Neutrophil (primary cell): ENCODE measurements around the gene GNL1.

Source experiments
- H3K27ac ChIP-seq: fragments of 200-600 bp; sonication (generic); 2 replicates; pipeline ENCODE4 v1.5.1; 2016; ENCODE audit warnings: mild to moderate bottlenecking, moderate library complexity
- H3K27me3 ChIP-seq: fragments of 200-600 bp; sonication (generic); 2 replicates; pipeline ENCODE4 v1.6.0; 2016; ENCODE audit warnings: mild to moderate bottlenecking
- H3K36me3 ChIP-seq: fragments of 200-600 bp; sonication (generic); 2 replicates; pipeline ENCODE4 v1.5.1; 2017
- H3K4me1 ChIP-seq, 2 experiments: fragments of 200-600 bp in 1 of 2; sonication (generic) in 1 of 2; 1 replicate in 1 of 2; 2 replicates in 1 of 2; pipeline versions ENCODE4 v1.5.1 to v1.6.1; 2013 to 2016; ENCODE audit warnings: low read depth in 1 of 2, low read length in 1 of 2, mild to moderate bottlenecking in 1 of 2, moderate library complexity in 1 of 2; ENCODE audit not compliant: control insufficient read depth in 1 of 2, insufficient read depth in 1 of 2
- H3K4me3 ChIP-seq, 2 experiments: fragments of 200-600 bp in 1 of 2; sonication (generic) in 1 of 2; 1 replicate in 1 of 2; 2 replicates in 1 of 2; pipeline ENCODE4 v1.5.1; 2013 to 2016; ENCODE audit warnings: low read depth in 1 of 2, low read length in 1 of 2, mild to moderate bottlenecking in 1 of 2, moderate library complexity in 1 of 2
- H3K9me3 ChIP-seq: fragments of 200-600 bp; sonication (generic); 2 replicates; pipeline ENCODE4 v1.5.1; 2016
- CTCF ChIP-seq: fragments of 200-600 bp; sonication (generic); IDR thresholded peaks from 2 replicates; pipeline ENCODE4 v1.5.1; 2016; ENCODE audit warnings: antibody characterized with exemption

GNL1 gene

GRCh38 chr6:30556066-30556905, at the start of gene GNL1:
GNL1 (minus strand) TSS chr6:30556489; CDS start chr6:30556203, 286 bp downstream.
- Histone ChIP-seq H3K4me3 (peak within 1 kb of the TSS; percentile 95 to 100), H3K4me1 (peaks cover 23% of the 10 kb centered on the region in 2 experiments), H3K9me3 (no peaks in the 10 kb centered on the region), H3K27ac (peak within 1 kb of the TSS; percentile 99), H3K36me3 (peaks cover 11% of the 10 kb centered on the region), H3K27me3 (peaks cover 6% of the 10 kb centered on the region)
- TF ChIP-seq CTCF: peak; percentile 54

DNA sequence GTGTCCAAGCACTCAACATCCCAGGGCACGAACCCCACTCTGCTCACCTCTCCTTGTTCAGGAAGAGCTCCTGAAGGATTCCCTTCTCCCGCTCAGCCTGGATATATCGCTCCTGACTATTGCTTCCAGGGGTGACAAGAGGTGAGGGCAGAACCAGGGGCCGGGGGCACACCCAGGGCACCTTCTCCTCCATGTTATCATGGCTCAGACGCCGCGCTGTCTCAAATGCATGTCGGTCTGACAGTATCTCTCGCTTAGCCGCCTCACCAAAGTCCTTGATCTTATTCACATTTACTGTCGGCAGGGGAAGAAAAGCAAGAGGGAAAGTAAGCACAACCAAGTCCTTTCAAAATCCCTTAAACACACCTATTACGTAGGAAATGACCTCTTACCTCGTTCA, 47.7 kb upstream of the GNL1 start:
- Histone ChIP-seq H3K4me3 (no peak overlapping the region), H3K4me1 (peaks cover 8 to 17% of the 10 kb centered on the region in 2 experiments), H3K9me3 (no peaks in the 10 kb centered on the region), H3K27ac (no peak overlapping the region), H3K36me3 (peaks cover 97% of the 10 kb centered on the region), H3K27me3 (no peaks in the 10 kb centered on the region)
- no peak for TF ChIP-seq CTCF

DNA sequence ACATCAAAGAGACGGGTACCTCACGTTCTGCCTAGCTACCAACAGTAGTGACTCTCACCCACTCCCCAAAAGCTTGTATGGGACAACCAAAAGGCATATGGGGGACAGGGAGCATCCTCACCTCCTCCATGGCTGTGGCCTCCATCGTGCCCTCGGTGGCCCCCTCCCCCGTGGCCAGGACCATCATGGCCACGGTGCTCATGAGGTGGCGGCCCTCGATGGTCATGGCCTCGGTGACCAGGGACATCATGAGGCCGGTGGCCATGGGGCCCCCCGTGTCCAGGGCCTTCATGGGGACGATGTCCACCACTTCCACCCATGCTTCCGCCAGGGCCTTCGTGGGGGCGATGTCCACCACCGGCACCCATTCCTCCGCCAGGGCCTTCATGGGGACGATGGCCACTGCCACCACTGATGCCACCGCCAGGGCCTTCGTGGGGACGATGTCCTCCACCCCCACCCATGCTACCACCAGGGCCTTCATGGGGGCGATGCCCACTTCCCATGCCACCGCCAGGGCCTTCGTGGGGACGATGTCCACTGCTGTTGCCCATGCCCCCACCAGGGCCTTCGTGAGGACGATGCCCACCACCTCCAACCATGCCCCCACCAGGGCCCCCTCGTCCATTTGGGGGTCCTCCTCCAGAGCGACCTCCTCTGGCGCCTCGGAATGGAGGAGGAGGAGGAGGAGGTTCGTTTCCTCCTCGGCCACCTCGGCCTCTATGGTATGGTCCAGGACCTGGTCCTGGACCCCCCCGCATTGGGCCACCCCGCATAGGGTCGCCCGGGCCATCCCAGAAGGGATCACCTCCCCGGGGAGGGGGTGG, 45.7 kb upstream of the GNL1 start:
- H3K27me3 ChIP-seq: no peaks in the 10 kb centered on the region
- H3K36me3 ChIP-seq: peaks cover 77% of the 10 kb centered on the region
- TF ChIP-seq CTCF: no peak
- H3K9me3 ChIP-seq: no peaks in the 10 kb centered on the region
- H3K4me3 ChIP-seq: no peak overlapping the region
- H3K4me1 ChIP-seq: peaks cover 8 to 11% of the 10 kb centered on the region in 2 experiments
- H3K27ac ChIP-seq: peak overlapping the region; percentile 58

DNA sequence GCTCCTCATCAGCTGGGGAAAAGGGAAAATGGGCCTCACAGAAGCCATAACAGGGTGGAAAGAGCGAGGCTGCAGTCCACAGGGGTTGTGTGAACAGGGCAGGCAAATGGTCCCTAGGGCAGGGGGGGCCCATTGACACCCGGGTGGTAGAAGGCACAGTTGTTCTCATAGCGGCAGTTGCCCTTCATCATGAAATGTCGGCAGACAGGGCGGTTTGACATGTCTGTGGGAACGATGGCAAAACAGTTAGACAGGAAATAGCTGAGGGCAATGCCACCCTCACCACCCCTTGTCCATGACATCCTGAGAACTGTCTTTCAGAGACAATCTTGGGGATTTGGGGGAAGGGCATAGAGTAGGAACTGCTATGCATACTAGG, 45.1 kb upstream of the GNL1 start:
- H3K4me1 ChIP-seq: peaks cover 3 to 5% of the 10 kb centered on the region in 2 experiments
- no peak overlapping the region for H3K4me3 ChIP-seq
- TF ChIP-seq CTCF: no peak
- peak overlapping the region; percentile 58 for H3K27ac ChIP-seq
- no peaks in the 10 kb centered on the region for H3K9me3 ChIP-seq
- no peaks in the 10 kb centered on the region for H3K27me3 ChIP-seq
- H3K36me3 ChIP-seq: peaks cover 71% of the 10 kb centered on the region

GRCh38 chr6:30600451-30600961, 44.2 kb upstream of the GNL1 start:
- no peaks in the 10 kb centered on the region for H3K9me3 ChIP-seq
- peaks cover 62% of the 10 kb centered on the region for H3K36me3 ChIP-seq
- H3K27me3 ChIP-seq: no peaks in the 10 kb centered on the region
- no peak for TF ChIP-seq CTCF
- H3K27ac ChIP-seq: peak overlapping the region; percentile 58
- H3K4me3 ChIP-seq: no peak overlapping the region
- H3K4me1 ChIP-seq: no peaks in the 10 kb centered on the region
